SK-N-MC (cell line): ENCODE results near the gene HLA-A.

Experiments used
- EZH2 ChIP-seq: fragments of 200-600 bp; sonication (generic); IDR thresholded peaks from one replicate; pipeline ENCODE4 v1.6.1; 2017; ENCODE audit warnings: antibody characterized with exemption
- FOXP2 ChIP-seq: optimal IDR thresholded peaks from 2 replicates; pipeline ENCODE3; 2011; ENCODE audit warnings: mild to moderate bottlenecking, moderate library complexity; ENCODE audit not compliant: insufficient read depth; ENCODE audit errors: extremely low read length, control extremely low read depth
- POLR2AphosphoS5 ChIP-seq: IDR thresholded peaks from 2 replicates; pipeline ENCODE4 v1.6.1; 2012; ENCODE audit warnings: mild to moderate bottlenecking, low read depth, low read length, borderline replicate concordance

GRCh38 chr6:29945281-29945820, 3.0 kb downstream of the HLA-A start:
- TF ChIP-seq EZH2 (no peak), POLR2AphosphoS5 (no peak), FOXP2 (no peak)
